Activated CD4-positive, alpha-beta T cell treated with anti-CD3 and anti-CD28 coated beads for 1 hour (primary cell): ENCODE results near the gene EPHB2.

Experiments used
- DNase-seq: peaks from one replicate; pipeline ENCODE4 v3.0.0-alpha.2; 2020

The EPHB2 gene

DNA sequence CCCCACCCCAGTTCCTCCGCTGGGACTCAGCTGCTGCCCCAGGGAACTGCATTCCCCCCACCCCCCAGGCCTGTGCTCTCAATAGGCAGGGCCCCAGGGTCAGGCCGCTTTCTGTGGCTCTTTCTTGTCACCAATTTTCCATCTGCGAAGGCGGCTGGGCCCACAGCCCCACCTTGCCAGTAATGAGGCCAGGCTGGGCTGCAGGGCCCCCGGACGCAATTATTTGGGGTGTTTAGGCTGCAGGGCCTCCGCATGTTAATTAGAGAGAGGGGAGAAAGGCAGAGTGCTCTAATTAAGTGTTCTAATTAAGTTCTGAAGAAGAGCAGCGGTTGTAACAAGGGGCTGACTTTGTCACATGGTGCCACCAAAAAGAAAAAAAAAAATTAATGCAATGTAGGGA, 71.8 kb downstream of the EPHB2 start:
- DNase-seq = no peak

DNA sequence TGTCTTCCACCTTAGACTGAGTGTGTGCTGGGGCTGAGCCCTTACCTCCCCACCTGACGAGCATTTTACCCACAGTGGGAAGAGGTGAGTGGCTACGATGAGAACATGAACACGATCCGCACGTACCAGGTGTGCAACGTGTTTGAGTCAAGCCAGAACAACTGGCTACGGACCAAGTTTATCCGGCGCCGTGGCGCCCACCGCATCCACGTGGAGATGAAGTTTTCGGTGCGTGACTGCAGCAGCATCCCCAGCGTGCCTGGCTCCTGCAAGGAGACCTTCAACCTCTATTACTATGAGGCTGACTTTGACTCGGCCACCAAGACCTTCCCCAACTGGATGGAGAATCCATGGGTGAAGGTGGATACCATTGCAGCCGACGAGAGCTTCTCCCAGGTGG, 73.7 kb downstream of the EPHB2 start:
- DNase-seq = no peak

DNA sequence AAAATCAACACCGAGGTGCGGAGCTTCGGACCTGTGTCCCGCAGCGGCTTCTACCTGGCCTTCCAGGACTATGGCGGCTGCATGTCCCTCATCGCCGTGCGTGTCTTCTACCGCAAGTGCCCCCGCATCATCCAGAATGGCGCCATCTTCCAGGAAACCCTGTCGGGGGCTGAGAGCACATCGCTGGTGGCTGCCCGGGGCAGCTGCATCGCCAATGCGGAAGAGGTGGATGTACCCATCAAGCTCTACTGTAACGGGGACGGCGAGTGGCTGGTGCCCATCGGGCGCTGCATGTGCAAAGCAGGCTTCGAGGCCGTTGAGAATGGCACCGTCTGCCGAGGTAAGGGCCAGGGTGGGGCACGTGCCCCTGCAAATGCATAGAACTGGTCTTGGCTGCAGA, 74.1 kb downstream of the EPHB2 start:
- no peak for DNase-seq

GRCh38 chr1:22786101-22786500, 75.5 kb downstream of the EPHB2 start:
- DNase-seq = no peak

- DNase-seq = no peak
Observed at GRCh38 chr1:22786719-22787489, 76.3 kb downstream of the EPHB2 start.

- DNase-seq = no peak
Observed at GRCh38 chr1:22787636-22788035, 77.0 kb downstream of the EPHB2 start.

GRCh38 chr1:22788254-22788661, 77.6 kb downstream of the EPHB2 start:
- DNase-seq = no peak

DNA sequence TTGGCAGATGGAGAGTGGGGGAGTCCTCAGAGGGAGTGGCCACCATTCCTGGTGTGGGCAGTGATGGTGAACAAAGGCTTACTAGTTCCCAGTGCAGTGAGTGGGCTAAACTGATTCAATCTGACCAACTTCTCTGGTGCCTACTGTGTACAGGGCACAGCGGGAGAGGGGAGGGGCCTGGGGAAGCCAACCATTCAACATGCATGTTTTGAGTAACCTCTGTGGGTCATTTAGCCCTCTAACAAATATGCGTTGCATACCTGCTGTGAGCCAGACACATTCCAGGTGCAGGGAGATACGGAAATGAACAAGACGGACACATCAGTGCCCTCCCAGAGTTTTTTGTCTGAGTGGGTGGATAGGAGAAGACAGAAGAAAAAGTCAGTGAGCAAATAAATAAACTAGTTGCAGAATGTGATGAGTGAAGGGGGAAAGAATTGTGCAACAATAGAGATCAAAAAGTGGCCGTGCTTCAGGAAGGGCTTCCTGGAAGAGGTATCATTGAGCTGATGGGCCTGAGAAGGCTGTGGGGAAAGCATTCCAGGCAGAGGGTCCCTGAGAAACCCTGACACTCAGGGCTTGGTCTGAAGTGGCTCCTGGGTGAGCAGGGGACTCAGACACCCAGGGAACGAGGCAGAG, 78.8 kb downstream of the EPHB2 start:
- no peak for DNase-seq

- no peak for DNase-seq
Observed at GRCh38 chr1:22790232-22791008, 79.8 kb downstream of the EPHB2 start.

GRCh38 chr1:22791831-22792347, 81.2 kb downstream of the EPHB2 start:
- no peak for DNase-seq

DNA sequence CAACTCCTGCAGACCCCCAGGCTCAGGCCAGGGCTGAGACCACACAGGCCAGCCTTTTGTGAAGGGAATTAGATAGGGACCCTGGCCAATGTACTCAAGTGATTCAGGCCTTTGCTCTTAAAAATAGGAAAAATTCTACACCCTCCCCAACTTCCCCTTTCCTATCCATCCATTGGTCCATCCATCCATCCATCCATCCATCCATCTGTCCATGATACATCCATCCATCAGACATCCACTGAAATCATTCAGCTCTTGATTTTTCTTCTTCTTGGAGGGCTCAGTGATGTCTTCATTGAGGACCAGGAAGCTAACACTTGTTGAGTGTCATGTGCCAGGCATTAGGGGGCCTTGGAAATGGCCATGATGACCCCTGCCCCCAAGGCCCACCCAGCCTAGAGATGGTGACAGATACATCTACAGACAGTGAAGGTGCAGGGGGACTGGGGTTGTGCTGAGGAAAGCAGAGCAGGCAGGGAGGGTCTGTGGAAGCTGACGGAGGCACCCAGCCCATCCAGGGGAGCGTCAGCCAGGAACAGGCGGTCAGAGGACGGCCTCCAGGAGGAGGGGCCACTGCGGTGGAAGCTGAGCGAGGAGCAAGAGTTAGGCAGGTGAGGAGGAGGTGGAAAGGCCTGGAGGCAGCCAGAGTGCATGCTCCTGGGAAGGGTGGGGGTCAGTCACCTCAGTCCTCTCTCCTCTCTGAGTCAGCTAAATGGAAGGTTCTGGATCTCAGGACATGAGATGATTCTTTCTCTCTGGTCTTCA, 81.9 kb downstream of the EPHB2 start:
- no peak for DNase-seq

DNA sequence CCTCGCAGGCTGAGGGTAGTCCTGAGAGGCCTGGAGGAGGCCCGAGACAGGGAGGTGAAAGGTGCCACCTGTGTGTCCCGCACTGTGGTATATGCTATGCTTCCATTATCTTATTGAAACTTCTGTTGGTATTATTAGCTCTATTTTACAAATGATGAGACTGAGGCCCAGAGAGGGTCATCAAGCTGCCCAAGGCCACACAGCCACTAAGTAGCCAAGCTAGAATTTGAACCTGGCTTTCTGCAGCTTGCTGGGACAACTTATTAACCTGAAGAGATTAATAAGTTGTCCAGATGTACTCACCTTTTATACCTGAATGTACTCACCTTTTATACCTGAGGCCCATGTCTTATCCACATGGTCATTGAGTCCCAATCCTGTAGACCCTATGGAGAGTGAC, 83.0 kb downstream of the EPHB2 start:
- no peak for DNase-seq

GRCh38 chr1:22794647-22795365, 84.2 kb downstream of the EPHB2 start:
- no peak for DNase-seq

- DNase-seq = no peak
Observed at GRCh38 chr1:22795366-22795714, 84.7 kb downstream of the EPHB2 start.

DNA sequence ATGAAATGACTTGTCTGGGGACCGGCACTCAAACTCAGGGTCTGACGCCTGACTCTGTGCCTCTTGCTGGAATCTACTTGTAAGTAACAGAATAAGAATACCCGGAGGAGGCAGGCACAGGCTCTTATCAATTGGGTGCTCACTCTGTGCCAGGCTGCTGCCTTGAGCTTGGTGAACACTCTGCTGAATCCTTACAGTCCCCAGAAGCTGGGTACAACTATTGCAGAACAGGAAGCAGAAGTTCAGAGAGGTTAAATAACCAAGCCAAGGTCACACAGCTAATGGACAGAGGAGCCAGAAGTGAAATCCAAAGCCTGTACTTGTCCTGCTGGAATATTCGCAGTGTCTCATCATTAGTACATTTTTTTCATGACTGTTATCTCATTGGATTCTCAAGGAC, 86.0 kb downstream of the EPHB2 start:
- DNase-seq = no peak

- no peak for DNase-seq
Observed at GRCh38 chr1:22798083-22798482, 87.4 kb downstream of the EPHB2 start.

- DNase-seq = no peak
Observed at GRCh38 chr1:22799971-22800370, 89.3 kb downstream of the EPHB2 start.

- no peak for DNase-seq
Observed at GRCh38 chr1:22800629-22801028, 90.0 kb downstream of the EPHB2 start.

GRCh38 chr1:22801347-22801746, 90.7 kb downstream of the EPHB2 start:
- DNase-seq = no peak

DNA sequence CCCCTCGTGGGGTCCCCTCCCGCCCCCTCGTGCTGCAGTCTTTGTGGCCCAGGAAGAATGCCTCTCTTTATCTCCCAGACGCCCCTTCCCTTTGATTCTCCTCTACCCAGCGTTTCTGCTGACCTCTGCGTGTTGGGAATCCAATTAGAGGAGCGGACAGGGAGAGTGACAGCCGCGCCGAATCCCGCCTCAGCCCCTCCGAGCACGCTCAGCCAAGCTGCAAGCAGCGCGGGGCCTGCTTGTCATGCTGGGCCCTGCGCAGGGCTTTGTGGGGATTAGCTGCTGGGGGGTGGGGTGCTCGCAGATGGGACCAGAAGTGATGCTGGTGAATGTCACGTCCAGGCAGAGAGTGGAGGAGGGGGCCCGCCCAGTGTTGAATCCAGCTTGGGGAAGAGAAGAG, 91.1 kb downstream of the EPHB2 start:
- DNase-seq = no peak

- DNase-seq = no peak
Observed at GRCh38 chr1:22803833-22804232, 93.2 kb downstream of the EPHB2 start.

- DNase-seq = no peak
Observed at GRCh38 chr1:22804406-22804805, 93.8 kb downstream of the EPHB2 start.
